Right atrium auricular region (tissue), 2 donors: ENCODE data around the gene CCDC159. TPM values are rescaled to one million over a fixed set of nuclear protein-coding genes. Genes with fewer than 3 reads are reported as not detected.

Experiments used
- DNase-seq: peaks from one replicate; pipeline ENCODE4 v3.0.0-alpha.2; 2019; ENCODE audit warnings: low spot score
- H3K27ac ChIP-seq, 2 donors: fragments of 200-600 bp; sonication (generic); 1 replicate in 1 of 2; 2 replicates in 1 of 2; pipeline ENCODE4 v1.5.1; 2016 to 2019
- H3K27me3 ChIP-seq, 2 donors: fragments of 200-600 bp; sonication (generic); one replicate each; pipeline versions ENCODE4 v1.5.1 to v1.6.0; 2017 to 2019
- H3K36me3 ChIP-seq: fragments of 200-600 bp; sonication (generic); one replicate; pipeline ENCODE4 v1.5.1; 2016
- H3K4me1 ChIP-seq, 2 donors: fragments of 200-600 bp; sonication (generic); one replicate each; pipeline versions ENCODE4 v1.5.1 to v1.6.0; 2017 to 2019
- H3K4me3 ChIP-seq, 2 donors: fragments of 200-600 bp; sonication (generic); 1 replicate in 1 of 2; 2 replicates in 1 of 2; pipeline ENCODE4 v1.5.1; 2017 to 2019; ENCODE audit warnings: mild to moderate bottlenecking in 1 of 2, moderate library complexity in 1 of 2
- H3K9me3 ChIP-seq, 2 donors: fragments of 200-600 bp; sonication (generic); one replicate each; pipeline ENCODE4 v1.5.1; 2019
- CTCF ChIP-seq, 2 donors: fragments of 200-600 bp; sonication (generic); IDR thresholded peaks; one replicate each; pipeline ENCODE4 v1.5.1; 2019; ENCODE audit warnings: antibody characterized with exemption in 2 of 2
- total RNA-seq, 2 donors: library from RNA; depleted of rRNA; stranded (reverse); fragments of >200 nt; gene quantifications; one replicate each; pipeline ENCODE4 v1.1.0, GENCODE V29; 2016

Gene CCDC159
- total RNA-seq, 2 donors from 2014 or later: 12.1 to 18.8 TPM

- no peak for DNase-seq
- Histone ChIP-seq H3K9me3 (no peaks in the 10 kb centered on the region), H3K27ac (no peak overlapping the region), H3K27me3 (no peaks in the 10 kb centered on the region), H3K4me3 (no peak overlapping the region), H3K36me3 (peaks cover 23% of the 10 kb centered on the region), H3K4me1 (no peaks in the 10 kb centered on the region)
- no peak for TF ChIP-seq CTCF (IDR thresholded peaks at IDR 0.05)
These were observed 17.6 kb downstream of the CCDC159 start for GRCh38 chr19:11363881-11364280.

- Histone ChIP-seq H3K36me3 (peaks cover 23% of the 10 kb centered on the region), H3K4me3 (no peak overlapping the region), H3K27ac (no peak overlapping the region), H3K4me1 (no peaks in the 10 kb centered on the region), H3K9me3 (no peaks in the 10 kb centered on the region), H3K27me3 (no peaks in the 10 kb centered on the region)
- no peak for TF ChIP-seq CTCF (IDR thresholded peaks at IDR 0.05)
- DNase-seq: no peak
These were observed 18.1 kb downstream of the CCDC159 start for GRCh38 chr19:11364296-11364904.

GRCh38 chr19:11364935-11365334 is 18.6 kb downstream of the CCDC159 start:
- DNase-seq: no peak
- Histone ChIP-seq H3K36me3 (peaks cover 23% of the 10 kb centered on the region), H3K4me3 (no peak overlapping the region), H3K27me3 (no peaks in the 10 kb centered on the region), H3K9me3 (no peaks in the 10 kb centered on the region), H3K4me1 (no peaks in the 10 kb centered on the region), H3K27ac (no peak overlapping the region)
- TF ChIP-seq CTCF (IDR thresholded peaks at IDR 0.05): no peak

GRCh38 chr19:11365557-11366117 is 19.3 kb downstream of the CCDC159 start:
- Histone ChIP-seq H3K4me3 (no peak overlapping the region), H3K27ac (no peak overlapping the region)

GRCh38 chr19:11367528-11367927 is 21.2 kb downstream of the CCDC159 start:
- no peak for DNase-seq
- Histone ChIP-seq H3K4me3 (no peak overlapping the region), H3K36me3 (peaks cover 14% of the 10 kb centered on the region), H3K27me3 (no peaks in the 10 kb centered on the region), H3K27ac (no peak overlapping the region), H3K9me3 (no peaks in the 10 kb centered on the region), H3K4me1 (no peaks in the 10 kb centered on the region)
- TF ChIP-seq CTCF (IDR thresholded peaks at IDR 0.05): no peak

More at GRCh38 chr19:11365557-11366117, 19.3 kb downstream of the CCDC159 start:
- no peaks in the 10 kb centered on the region for H3K27me3 ChIP-seq
- no peaks in the 10 kb centered on the region for H3K4me1 ChIP-seq
- no peaks in the 10 kb centered on the region for H3K9me3 ChIP-seq
- no peak for TF ChIP-seq CTCF (IDR thresholded peaks at IDR 0.05)
- no peak for DNase-seq
- peaks cover 23% of the 10 kb centered on the region for H3K36me3 ChIP-seq

- no peak for DNase-seq
- peaks cover 0 to 13% of the 10 kb centered on the region in 2 donors for H3K4me1 ChIP-seq
- H3K4me3 ChIP-seq: no peak overlapping the region
- no peaks in the 10 kb centered on the region for H3K27me3 ChIP-seq
- no peaks in the 10 kb centered on the region for H3K36me3 ChIP-seq
- TF ChIP-seq CTCF (IDR thresholded peaks at IDR 0.05): no peak
- no peak overlapping the region for H3K27ac ChIP-seq
- H3K9me3 ChIP-seq: no peaks in the 10 kb centered on the region
These were observed 24.4 kb downstream of the CCDC159 start for GRCh38 chr19:11370744-11371143.
